Esophagus squamous epithelium (tissue), 5 donors: ENCODE results near the gene RGL4. TPM values are rescaled to one million over a fixed set of nuclear protein-coding genes. Genes with fewer than 3 reads are reported as not detected.
"Not testable (repeated sequence)": the region's sequence is repeated elsewhere in the genome, so short reads cannot be mapped to it uniquely, and the experiment has no call there.

Experiments used
- DNase-seq: peaks from one replicate; lab custom pipeline; 2025; lab: John Stamatoyannopoulos, UW
- H3K27ac ChIP-seq, 4 donors: fragments of 200-600 bp; sonication (generic); one replicate each; pipeline ENCODE4 v1.5.1; 2016 to 2019; ENCODE audit warnings: mild to moderate bottlenecking in 1 of 4
- H3K27me3 ChIP-seq, 4 donors: fragments of 200-600 bp; sonication (generic); 1 replicate in 3 of 4; 2 replicates in 1 of 4; pipeline versions ENCODE4 v1.5.1 to v1.6.0; 2017 to 2021; ENCODE audit warnings: antibody characterized with exemption in 1 of 4
- H3K36me3 ChIP-seq, 3 donors: fragments of 200-600 bp; sonication (generic); one replicate each; pipeline ENCODE4 v1.5.1; 2016 to 2019
- H3K4me1 ChIP-seq, 3 donors: fragments of 200-600 bp; sonication (generic); one replicate each; pipeline ENCODE4 v1.5.1; 2017 to 2019
- H3K4me3 ChIP-seq, 4 donors: fragments of 200-600 bp; sonication (generic); 1 replicate in 3 of 4; 2 replicates in 1 of 4; pipeline ENCODE4 v1.5.1; 2016 to 2019; ENCODE audit warnings: mild to moderate bottlenecking in 2 of 4, moderate library complexity in 1 of 4
- H3K9me3 ChIP-seq, 3 donors: fragments of 200-600 bp; sonication (generic); one replicate each; pipeline ENCODE4 v1.5.1; 2016 to 2019
- CTCF ChIP-seq, 6 experiments: fragments of 450-650 bp in 4 of 6; fragments of 200-600 bp in 2 of 6; sonication (generic) in 2 of 6; IDR thresholded peaks; one replicate each; pipeline ENCODE4 v1.5.1; 2016 to 2019; ENCODE audit warnings: antibody characterized with exemption in 6 of 6, mild to moderate bottlenecking in 4 of 6, moderate library complexity in 4 of 6
- POLR2A ChIP-seq, 4 donors: fragments of 450-650 bp; IDR thresholded peaks; one replicate each; pipeline ENCODE4 v1.6.1; 2017; ENCODE audit warnings: antibody characterized with exemption in 4 of 4, mild to moderate bottlenecking in 4 of 4, moderate library complexity in 3 of 4
- WGBS, 2 donors: methylation state at CpG; one replicate each; pipeline ENCODE4 v1.1.5; 2018; 5-methylcytosine and 5-hydroxymethylcytosine counted together
- intact Hi-C: fragments of 100-400 bp; cut with DNase I; formaldehyde crosslinking; loops from one replicate; pipeline ENCODE4 v1.15.0; 2022
- total RNA-seq, 4 donors: library from RNA; depleted of rRNA; stranded (reverse); fragments of >200 nt; gene quantifications; one replicate each; pipeline ENCODE4 v1.1.0, GENCODE V29; 2016
- donor health status: DM: yes; HTN: yes; CAD: no.

Gene RGL4
- total RNA-seq, 4 donors from 2014 or later = not detected

- Histone ChIP-seq H3K36me3 (peaks cover 0 to 40% (median 0%) of the 10 kb centered on the region in 3 donors), H3K9me3 (no peaks in the 10 kb centered on the region), H3K27ac (no peak overlapping the region), H3K4me3 (no peak overlapping the region), H3K27me3 (no peaks in the 10 kb centered on the region), H3K4me1 (no peaks in the 10 kb centered on the region)
- WGBS, 2 donors = 67 to 92% methylated on average over 1 to 5 of the region's 8 CpGs
- no peak for DNase-seq
- intact Hi-C loops = no loop called here
- TF ChIP-seq POLR2A (IDR thresholded peaks at IDR 0.05) (no peak), CTCF (IDR thresholded peaks at IDR 0.05) (no peak)
Measured at GRCh38 chr22:23652711-23653110, 38.1 kb upstream of the RGL4 start.

GRCh38 chr22:23655891-23656475, 34.8 kb upstream of the RGL4 start:
- H3K9me3 ChIP-seq = no peaks in the 10 kb centered on the region
- H3K4me1 ChIP-seq = no peaks in the 10 kb centered on the region
- no peak overlapping the region for H3K4me3 ChIP-seq
- no peak for DNase-seq
- WGBS, 2 donors = 81 to 83% methylated on average over 1 to 5 of the region's 6 CpGs
- no peaks in the 10 kb centered on the region for H3K27me3 ChIP-seq
- H3K36me3 ChIP-seq = peaks cover 0 to 71% (median 0%) of the 10 kb centered on the region in 3 donors
- TF ChIP-seq CTCF (IDR thresholded peaks at IDR 0.05) (no peak), POLR2A (IDR thresholded peaks at IDR 0.05) (no peak)
- H3K27ac ChIP-seq = no peak overlapping the region
- intact Hi-C loops = no loop called here

- Histone ChIP-seq H3K4me3 (no peak overlapping the region), H3K27me3 (no peaks in the 10 kb centered on the region), H3K27ac (no peak overlapping the region), H3K36me3 (peaks cover 0 to 71% (median 0%) of the 10 kb centered on the region in 3 donors), H3K9me3 (no peaks in the 10 kb centered on the region), H3K4me1 (no peaks in the 10 kb centered on the region)
- TF ChIP-seq CTCF (IDR thresholded peaks at IDR 0.05) (no peak), POLR2A (IDR thresholded peaks at IDR 0.05) (no peak)
- no peak for DNase-seq
- intact Hi-C loops = no loop called here
- WGBS, 2 donors = 77 to 81% methylated on average over 5 of the region's 5 CpGs
Measured at GRCh38 chr22:23657727-23658126, 33.1 kb upstream of the RGL4 start.

- H3K36me3 ChIP-seq = peaks cover 0 to 68% (median 0%) of the 10 kb centered on the region in 3 donors
- DNase-seq, H3K27ac ChIP-seq, H3K9me3 ChIP-seq, intact Hi-C loops, H3K4me3 ChIP-seq, H3K27me3 ChIP-seq, H3K4me1 ChIP-seq: not testable (repeated sequence)
- WGBS, 2 donors = 92 to 94% methylated on average over 4 of the region's 4 CpGs
Measured at GRCh38 chr22:23660381-23660780, 30.4 kb upstream of the RGL4 start.

GRCh38 chr22:23670378-23671295, 20.2 kb upstream of the RGL4 start:
- 42 to 78% methylated on average over 1 to 2 of the region's 16 CpGs for WGBS, 2 donors
- TF ChIP-seq CTCF (IDR thresholded peaks at IDR 0.05) = no peak
- no peaks in the 10 kb centered on the region for H3K27me3 ChIP-seq
- H3K4me3 ChIP-seq = no peak overlapping the region
- no peak overlapping the region for H3K27ac ChIP-seq
- DNase-seq = no peak
- intact Hi-C loops = no loop called here
- no peaks in the 10 kb centered on the region for H3K9me3 ChIP-seq
- peaks cover 0 to 27% (median 0%) of the 10 kb centered on the region in 3 donors for H3K36me3 ChIP-seq
- H3K4me1 ChIP-seq = no peaks in the 10 kb centered on the region

- H3K4me3 ChIP-seq, H3K9me3 ChIP-seq, H3K27me3 ChIP-seq, intact Hi-C loops, H3K27ac ChIP-seq, DNase-seq, H3K4me1 ChIP-seq: not testable (repeated sequence)
- WGBS, 2 donors = no CpG with 5 or more reads among the region's 4 CpGs
- H3K36me3 ChIP-seq = peaks cover 0 to 27% (median 0%) of the 10 kb centered on the region in 3 donors
Measured at GRCh38 chr22:23671387-23671786, 19.4 kb upstream of the RGL4 start.

GRCh38 chr22:23672307-23673049, 18.3 kb upstream of the RGL4 start:
- H3K27ac ChIP-seq, H3K4me1 ChIP-seq, intact Hi-C loops, H3K4me3 ChIP-seq, DNase-seq, H3K27me3 ChIP-seq, H3K9me3 ChIP-seq: not testable (repeated sequence)
- WGBS, 2 donors = 91 to 100% methylated on average over 3 to 5 of the region's 8 CpGs
- H3K36me3 ChIP-seq = peaks cover 0 to 27% (median 0%) of the 10 kb centered on the region in 3 donors
